GM23248 (cell line): ENCODE results near the gene KAZALD1.

Experiments used
- EZH2 ChIP-seq: fragments of 200-600 bp; sonication (generic); IDR thresholded peaks from 2 replicates; pipeline ENCODE4 v1.6.1; 2018; ENCODE audit warnings: antibody characterized with exemption, mild to moderate bottlenecking; ENCODE audit not compliant: insufficient read depth, poor library complexity, severe bottlenecking
- EZH2phosphoT487 ChIP-seq: fragments of 200-600 bp; sonication (generic); IDR thresholded peaks from 2 replicates; pipeline ENCODE4 v1.6.1; 2018; ENCODE audit warnings: antibody characterized with exemption, moderate library complexity, mild to moderate bottlenecking, low read depth; ENCODE audit not compliant: insufficient read depth

DNA sequence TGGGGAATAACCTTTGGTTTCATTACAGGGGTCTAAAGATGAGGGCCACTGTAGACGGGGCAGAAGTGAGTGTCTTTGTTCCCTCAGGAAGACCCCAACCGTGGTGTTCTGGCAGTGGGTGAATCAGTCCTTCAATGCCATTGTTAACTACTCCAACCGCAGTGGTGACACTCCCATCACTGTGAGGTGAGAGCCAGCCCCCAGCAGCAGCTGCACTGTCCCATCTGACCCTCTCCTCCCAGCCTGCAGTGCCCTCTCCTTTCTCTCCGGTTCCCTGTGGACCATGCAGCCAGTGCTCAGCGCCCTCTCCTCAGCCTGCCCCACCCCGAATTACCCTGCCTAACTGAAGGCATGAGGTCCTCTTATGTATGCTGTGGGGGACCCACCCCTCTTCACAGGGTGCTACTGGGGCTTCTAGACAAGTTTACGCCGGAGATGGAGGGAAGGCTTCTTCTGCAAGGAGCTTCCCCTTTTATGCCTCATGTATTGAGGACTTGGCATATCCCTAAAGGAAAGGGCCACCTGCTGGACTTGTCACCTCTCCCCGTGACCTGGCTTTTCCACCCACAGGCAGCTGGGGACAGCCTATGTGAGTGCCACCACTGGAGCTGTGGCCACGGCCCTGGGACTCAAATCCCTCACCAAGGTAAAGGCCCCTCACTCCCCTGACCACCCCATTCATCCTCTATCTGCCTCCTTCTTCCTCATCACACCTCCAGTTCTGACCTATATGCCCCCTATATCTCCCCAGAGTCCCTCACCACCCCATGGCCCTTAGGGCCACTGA is 25.7 kb upstream of the KAZALD1 start:
- TF ChIP-seq EZH2phosphoT487 (no peak), EZH2 (no peak)
